ENCODE data around the gene SYTL2.

The SYTL2 gene

GRCh38 chr11:85665733-85666132, 145.2 kb downstream of the SYTL2 start:
- POLR2A ChIA-PET: no interaction called here

GRCh38 chr11:85664615-85665481, 146.1 kb downstream of the SYTL2 start, which contains the start of gene CREBZF:
Gene CREBZF (minus strand): TSS chr11:85665129. CDS start chr11:85664875, 254 bp downstream.
- ChIA-PET CTCF (interaction anchor here (0.6 to 2.9 kb wide), 7 partner anchors 12 to 37 kb away, joined by 3 to 27 read pairs (median 4); partner anchors contain the start of genes TMEM126A and TMEM126B), POLR2A (interaction anchor here (0.6 to 2.7 kb wide), 2 partner anchors 16 to 17 kb away, joined by 8 to 11 read pairs; partner anchors contain the start of gene TMEM126A)
- peak; percentile 93 for DNase-seq (ENCODE audit: extremely low spot score)
- TF ChIP-seq CTCF (IDR thresholded peaks at IDR 0.05; ENCODE audit: control extremely low read depth, extremely low read depth, low read depth, missing control alignments): no peak

More at GRCh38 chr11:85665733-85666132, 145.2 kb downstream of the SYTL2 start:
- no peak for DNase-seq (ENCODE audit: extremely low spot score)
- no peak for TF ChIP-seq CTCF (IDR thresholded peaks at IDR 0.05; ENCODE audit: control extremely low read depth, extremely low read depth, low read depth, missing control alignments)
- CTCF ChIA-PET: no interaction called here

GRCh38 chr11:85663753-85664614, 147.0 kb downstream of the SYTL2 start:
- ChIA-PET POLR2A (interaction anchor here (0.6 to 2.7 kb wide), 2 partner anchors 15 to 16 kb away, joined by 8 to 11 read pairs; partner anchors contain the start of gene TMEM126A), CTCF (interaction anchor here (1.0 to 2.9 kb wide), 11 partner anchors 9 to 36 kb away, joined by 3 to 27 read pairs (median 4); partner anchors contain the start of genes TMEM126A and TMEM126B)
- peak; percentile 51 for TF ChIP-seq CTCF (IDR thresholded peaks at IDR 0.05; ENCODE audit: control extremely low read depth, extremely low read depth, low read depth, missing control alignments)

GRCh38 chr11:85663080-85663752, 147.7 kb downstream of the SYTL2 start:
- TF ChIP-seq CTCF (IDR thresholded peaks at IDR 0.05; ENCODE audit: control extremely low read depth, extremely low read depth, low read depth, missing control alignments): no peak
- no peak for DNase-seq (ENCODE audit: extremely low spot score)
- ChIA-PET CTCF (interaction anchor here (1.0 to 2.9 kb wide), 7 partner anchors 8 to 32 kb away, joined by 3 to 27 read pairs (median 4); partner anchors contain the start of gene TMEM126A), POLR2A (interaction anchor here (0.7 to 2.7 kb wide), 2 partner anchors 16 to 17 kb away, joined by 4 to 11 read pairs; partner anchors contain the start of gene TMEM126A)

More at GRCh38 chr11:85663753-85664614, 147.0 kb downstream of the SYTL2 start:
- DNase-seq (ENCODE audit: extremely low spot score): peak; percentile 82

GRCh38 chr11:85661972-85662664, 148.8 kb downstream of the SYTL2 start:
- no peak for TF ChIP-seq CTCF (IDR thresholded peaks at IDR 0.05; ENCODE audit: control extremely low read depth, extremely low read depth, low read depth, missing control alignments)
- ChIA-PET CTCF (no interaction called here), POLR2A (no interaction called here)
- no peak for DNase-seq (ENCODE audit: extremely low spot score)

Measured in GM10248 (cell line).